ENCODE results near the gene BBS4. TPM values are rescaled to one million over a fixed set of nuclear protein-coding genes. Genes with fewer than 3 reads are reported as not detected.

The BBS4 gene
- total and polyA plus RNA-seq, 12 donors, result 13.6 to 44.1 (median 23.5) TPM

DNA sequence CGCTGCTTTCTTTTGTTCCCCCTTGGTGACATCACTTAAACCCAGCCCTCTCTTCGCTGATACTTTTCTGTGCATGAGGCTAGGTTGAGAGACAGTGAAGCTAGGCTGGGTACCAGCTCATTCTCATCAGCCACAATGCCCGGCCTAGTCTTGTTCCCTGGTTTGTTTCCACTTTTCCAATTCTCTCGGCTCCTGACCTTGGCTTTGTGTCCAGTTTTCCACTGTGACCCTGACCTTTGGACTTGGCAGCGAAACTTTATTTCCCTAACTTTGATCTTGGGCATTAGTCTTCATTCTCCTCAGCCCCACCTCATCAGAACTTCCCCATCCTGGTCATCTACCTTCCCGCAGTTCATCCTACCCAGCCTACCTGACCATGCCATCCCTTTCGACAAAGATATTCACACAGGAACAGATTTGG, 98.5 kb downstream of the BBS4 start:
- DNase-seq, result peak in 1 of 7 donors; percentile 37
- WGBS, 4 donors, result 16 to 25% (median 23%) methylated on average over 7 of the region's 7 CpGs
- intact Hi-C loops (cut with DNase I), result loop anchor here in 1 of 2 donors (10.0 kb wide), 1 partner anchor 300 kb away; no protein-coding TSS in a partner anchor
- TF ChIP-seq POLR2A (IDR thresholded peaks at IDR 0.05), result no peak
- TF ChIP-seq, protein P1, sequence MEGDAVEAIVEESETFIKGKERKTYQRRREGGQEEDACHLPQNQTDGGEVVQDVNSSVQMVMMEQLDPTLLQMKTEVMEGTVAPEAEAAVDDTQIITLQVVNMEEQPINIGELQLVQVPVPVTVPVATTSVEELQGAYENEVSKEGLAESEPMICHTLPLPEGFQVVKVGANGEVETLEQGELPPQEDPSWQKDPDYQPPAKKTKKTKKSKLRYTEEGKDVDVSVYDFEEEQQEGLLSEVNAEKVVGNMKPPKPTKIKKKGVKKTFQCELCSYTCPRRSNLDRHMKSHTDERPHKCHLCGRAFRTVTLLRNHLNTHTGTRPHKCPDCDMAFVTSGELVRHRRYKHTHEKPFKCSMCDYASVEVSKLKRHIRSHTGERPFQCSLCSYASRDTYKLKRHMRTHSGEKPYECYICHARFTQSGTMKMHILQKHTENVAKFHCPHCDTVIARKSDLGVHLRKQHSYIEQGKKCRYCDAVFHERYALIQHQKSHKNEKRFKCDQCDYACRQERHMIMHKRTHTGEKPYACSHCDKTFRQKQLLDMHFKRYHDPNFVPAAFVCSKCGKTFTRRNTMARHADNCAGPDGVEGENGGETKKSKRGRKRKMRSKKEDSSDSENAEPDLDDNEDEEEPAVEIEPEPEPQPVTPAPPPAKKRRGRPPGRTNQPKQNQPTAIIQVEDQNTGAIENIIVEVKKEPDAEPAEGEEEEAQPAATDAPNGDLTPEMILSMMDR (IDR thresholded peaks at IDR 0.05), result peak in 1 of 6 experiments; percentile 3
- Histone ChIP-seq H3K27ac (peak overlapping the region; percentile 66 to 98 (median 95)), H3K4me1 (replicated peaks in 1 of 2) (peaks cover 0 to 36% of the 10 kb centered on the region in 2 donors), H3K27me3 (no peaks in the 10 kb centered on the region), H3K9me3 (replicated peaks in 1 of 3) (no peaks in the 10 kb centered on the region), H3K4me3 (peak overlapping the region in 2 of 4 donors; percentile 92 to 97), H3K36me3 (replicated peaks in 1 of 2) (no peaks in the 10 kb centered on the region)

GRCh38 chr15:72785432-72785831, 99.4 kb downstream of the BBS4 start:
- 50 to 83% (median 72%) methylated on average over 1 to 4 of the region's 4 CpGs for WGBS, 4 donors
- Histone ChIP-seq H3K9me3 (replicated peaks in 1 of 3) (no peaks in the 10 kb centered on the region), H3K4me3 (no peak overlapping the region), H3K4me1 (replicated peaks in 1 of 2) (peaks cover 0 to 31% of the 10 kb centered on the region in 2 donors), H3K36me3 (replicated peaks in 1 of 2) (no peaks in the 10 kb centered on the region), H3K27ac (peak overlapping the region in 1 of 5 donors; percentile 96), H3K27me3 (no peaks in the 10 kb centered on the region)
- intact Hi-C loops (cut with DNase I), result loop anchor here in 1 of 2 donors (10.0 kb wide), 1 partner anchor 299 kb away; no protein-coding TSS in a partner anchor
- DNase-seq, result no peak
- TF ChIP-seq, protein P1 (IDR thresholded peaks at IDR 0.05), result no peak
- no peak for TF ChIP-seq POLR2A (IDR thresholded peaks at IDR 0.05)

DNA sequence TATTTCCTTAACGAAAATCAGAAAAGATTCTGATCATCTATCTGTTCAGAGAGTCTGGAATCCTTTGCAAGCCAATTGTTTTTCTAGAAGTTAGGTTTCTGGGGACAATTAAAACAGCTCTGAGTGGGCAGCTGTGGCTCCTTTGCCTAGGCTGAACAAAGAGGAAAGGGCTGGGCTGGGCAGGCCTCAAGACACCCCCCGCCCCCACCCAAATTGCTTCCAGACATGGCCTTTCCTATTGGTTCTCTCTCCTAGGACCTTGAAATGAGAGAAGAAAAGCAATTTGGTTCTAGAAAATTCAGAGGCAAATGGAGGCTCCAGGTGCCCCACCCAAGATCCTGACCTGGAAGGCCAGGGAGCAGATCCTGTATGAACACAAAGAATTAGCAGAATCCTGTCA, 99.8 kb downstream of the BBS4 start:
- Histone ChIP-seq H3K36me3 (replicated peaks in 1 of 2) (no peaks in the 10 kb centered on the region), H3K27ac (no peak overlapping the region), H3K4me3 (no peak overlapping the region), H3K9me3 (replicated peaks in 1 of 3) (no peaks in the 10 kb centered on the region), H3K4me1 (replicated peaks in 1 of 2) (peaks cover 0 to 27% of the 10 kb centered on the region in 2 donors), H3K27me3 (no peaks in the 10 kb centered on the region)
- TF ChIP-seq POLR2A (IDR thresholded peaks at IDR 0.05), result no peak
- TF ChIP-seq, protein P1 (IDR thresholded peaks at IDR 0.05), result no peak
- no peak for DNase-seq
- WGBS, 4 donors, result 90 to 100% (median 95%) methylated on average over 1 to 2 of the region's 2 CpGs
- intact Hi-C loops (cut with DNase I), result loop anchor here in 1 of 2 donors (10.0 kb wide), 1 partner anchor 299 kb away; no protein-coding TSS in a partner anchor

GRCh38 chr15:72786242-72786641, 100.2 kb downstream of the BBS4 start:
- no peaks in the 10 kb centered on the region for H3K27me3 ChIP-seq
- intact Hi-C loops (cut with DNase I), result loop anchor here in 1 of 2 donors (10.0 kb wide), 1 partner anchor 299 kb away; no protein-coding TSS in a partner anchor
- H3K36me3 ChIP-seq (replicated peaks in 1 of 2), result no peaks in the 10 kb centered on the region
- no peak for TF ChIP-seq POLR2A (IDR thresholded peaks at IDR 0.05)
- TF ChIP-seq, protein P1 (IDR thresholded peaks at IDR 0.05), result no peak
- H3K27ac ChIP-seq, result no peak overlapping the region
- no peak overlapping the region for H3K4me3 ChIP-seq
- H3K4me1 ChIP-seq (replicated peaks in 1 of 2), result peaks cover 0 to 23% of the 10 kb centered on the region in 2 donors
- no peak for DNase-seq
- H3K9me3 ChIP-seq (replicated peaks in 1 of 3), result no peaks in the 10 kb centered on the region
- WGBS, 4 donors, result 89 to 94% (median 92%) methylated on average over 4 of the region's 4 CpGs
